Measurements from ENCODE around the gene C3orf18. TPM values are rescaled to one million over a fixed set of nuclear protein-coding genes. Genes with fewer than 3 reads are reported as not detected.

The C3orf18 gene
- total RNA-seq, 1 experiment from 2014 or later: 10.1 TPM

- H3K9ac ChIP-seq (ENCODE audit: low read length): no peak overlapping the region
- no peak for TF ChIP-seq SP1 (IDR thresholded peaks at IDR 0.05; ENCODE audit: low read depth)
- TF ChIP-seq CTCF (IDR thresholded peaks at IDR 0.05 in 2 of 3, conservative IDR thresholded peaks at IDR 0.05 in 1 of 3; ENCODE audit: borderline replicate concordance in 1 of 3, insufficient read depth in 1 of 3, low read depth in 2 of 3, low read length in 2 of 3): peak in 2 of 3 experiments; percentile 88 to 90; a peak in 4 of 6 replicates
- TF ChIP-seq ZNF274 (IDR thresholded peaks at IDR 0.05; ENCODE audit: low read depth, low read length): no peak
- no peak overlapping the region for H3K27ac ChIP-seq (ENCODE audit: low read depth, low read length)
- intact Hi-C loops (cut with micrococcal nuclease): loop anchor here (1.0 to 5.0 kb wide), 3 partner anchors 29 to 815 kb away; partner anchors contain the start of gene MANF
- ChIA-PET CTCF (interaction anchor here (1.0 to 5.4 kb wide), 3 partner anchors 20 to 40 kb away, joined by 3 to 31 read pairs (median 7); partner anchors contain the start of gene CISH), RAD21 (ENCODE audit: low non-redundant PET in 1 of 2, low total read pairs in 2 of 2, uncharacterized antibody in 2 of 2, unreplicated experiment in 2 of 2) (interaction anchor here (0.9 to 1.6 kb wide), 2 partner anchors 20 to 39 kb away, joined by 3 to 5 read pairs; partner anchors contain the start of gene CISH (in 1 of the 2)), POLR2A (no interaction called here)
- no peak overlapping the region for H2AFZ ChIP-seq (ENCODE audit: low read depth, low read length, poor library complexity, severe bottlenecking)
- H3K4me1 ChIP-seq (ENCODE audit: control insufficient read depth in 1 of 2, insufficient read depth in 2 of 2, low read length in 2 of 2): peaks cover 11 to 33% of the 10 kb centered on the region in 2 experiments
- H4K20me1 ChIP-seq (ENCODE audit: insufficient read depth): no peaks in the 10 kb centered on the region
- H3K79me2 ChIP-seq (ENCODE audit: insufficient read depth, low read length): peaks cover 9% of the 10 kb centered on the region; the same call in 1 of the 2 replicates
- no peaks in the 10 kb centered on the region for H3K9me3 ChIP-seq (ENCODE audit: control insufficient read depth in 1 of 2, insufficient read depth in 1 of 2, low read depth in 1 of 2, low read length in 2 of 2)
- H3K27me3 ChIP-seq (ENCODE audit: insufficient read depth, low read length): no peaks in the 10 kb centered on the region
- BruUV-seq (replicated peaks): no TSS peak
- no peak overlapping the region for H3K4me3 ChIP-seq (replicated peaks in 1 of 2; ENCODE audit: low read depth in 1 of 2, low read length in 2 of 2)
- no peak overlapping the region for H3K4me2 ChIP-seq (ENCODE audit: low read length)
- no peaks in the 10 kb centered on the region; a peak in 1 of 4 replicates for H3K36me3 ChIP-seq (ENCODE audit: control insufficient read depth in 1 of 2, insufficient read depth in 2 of 2, low read length in 2 of 2)
- ATAC-seq (peak; percentile 37), DNase-seq (ENCODE audit: low read depth, low spot score) (no peak)
- H3K9me2 ChIP-seq (ENCODE audit: insufficient read depth): no peaks in the 10 kb centered on the region
Measured at GRCh38 chr3:50572158-50572557, 4.6 kb upstream of the C3orf18 start.

GRCh38 chr3:50571486-50571885, 3.9 kb upstream of the C3orf18 start:
- ChIA-PET POLR2A (no interaction called here), CTCF (interaction anchor here (1.7 to 5.4 kb wide), 2 partner anchors 30 to 40 kb away, joined by 5 to 31 read pairs; partner anchors contain the start of gene CISH), RAD21 (ENCODE audit: low non-redundant PET in 1 of 2, low total read pairs in 2 of 2, uncharacterized antibody in 2 of 2, unreplicated experiment in 2 of 2) (interaction anchor here in 1 of 2 experiments (0.6 to 1.6 kb wide), 2 partner anchors 26 to 40 kb away, joined by 3 to 5 read pairs; partner anchors contain the start of gene CISH)
- Histone ChIP-seq H3K79me2 (ENCODE audit: insufficient read depth, low read length) (peaks cover 9% of the 10 kb centered on the region; the same call in 1 of the 2 replicates), H2AFZ (ENCODE audit: low read depth, low read length, poor library complexity, severe bottlenecking) (no peak overlapping the region), H3K4me3 (replicated peaks in 1 of 2; ENCODE audit: low read depth in 1 of 2, low read length in 2 of 2) (no peak overlapping the region), H3K9me3 (ENCODE audit: control insufficient read depth in 1 of 2, insufficient read depth in 1 of 2, low read depth in 1 of 2, low read length in 2 of 2) (no peaks in the 10 kb centered on the region), H3K4me2 (ENCODE audit: low read length) (no peak overlapping the region), H3K27ac (ENCODE audit: low read depth, low read length) (no peak overlapping the region), H3K9ac (ENCODE audit: low read length) (no peak overlapping the region), H3K9me2 (ENCODE audit: insufficient read depth) (no peaks in the 10 kb centered on the region), H3K4me1 (ENCODE audit: control insufficient read depth in 1 of 2, insufficient read depth in 2 of 2, low read length in 2 of 2) (peaks cover 15 to 40% of the 10 kb centered on the region in 2 experiments), H3K27me3 (ENCODE audit: insufficient read depth, low read length) (no peaks in the 10 kb centered on the region), H4K20me1 (ENCODE audit: insufficient read depth) (no peaks in the 10 kb centered on the region), H3K36me3 (ENCODE audit: control insufficient read depth in 1 of 2, insufficient read depth in 2 of 2, low read length in 2 of 2) (no peaks in the 10 kb centered on the region; a peak in 1 of 4 replicates)
- intact Hi-C loops (cut with micrococcal nuclease): loop anchor here (5.0 kb wide), 1 partner anchor 816 kb away; the partner anchor contains the start of gene MANF
- BruUV-seq (replicated peaks): no TSS peak
- DNase-seq (ENCODE audit: low read depth, low spot score): no peak
- ATAC-seq: no peak
- TF ChIP-seq ELF1 (IDR thresholded peaks at IDR 0.05; ENCODE audit: borderline replicate concordance, low read depth): no peak
- no peak for TF ChIP-seq EZH2phosphoT487 (IDR thresholded peaks at IDR 0.05; ENCODE audit: borderline replicate concordance)
- no peak for TF ChIP-seq CTCF (IDR thresholded peaks at IDR 0.05 in 2 of 3, conservative IDR thresholded peaks at IDR 0.05 in 1 of 3; ENCODE audit: borderline replicate concordance in 1 of 3, insufficient read depth in 1 of 3, low read depth in 2 of 3, low read length in 2 of 3)
- TF ChIP-seq ZBTB33 (IDR thresholded peaks at IDR 0.05; ENCODE audit: extremely low read depth, insufficient replicate concordance, low read length): no peak
- no peak for TF ChIP-seq ATF3 (IDR thresholded peaks at IDR 0.05)
- TF ChIP-seq YY1 (IDR thresholded peaks at IDR 0.05; ENCODE audit: extremely low read depth, insufficient replicate concordance, low read depth, low read length): no peak
- no peak for TF ChIP-seq POLR2A (IDR thresholded peaks at IDR 0.05; ENCODE audit: borderline replicate concordance, extremely low read depth, insufficient read depth, insufficient read length)
- TF ChIP-seq MAX (IDR thresholded peaks at IDR 0.05): no peak
